ENCODE results near the gene BDKRB1. TPM values are rescaled to one million over a fixed set of nuclear protein-coding genes. Genes with fewer than 3 reads are reported as not detected.

BDKRB1 gene
- not detected in 2 replicates for total RNA-seq (2014; rRNA removed; shearing (Covaris generic))

GRCh38 chr14:96255501-96256366 is at the start of gene BDKRB1:
BDKRB1 (plus strand) TSS chr14:96256210; CDS start chr14:96263683, 7,473 bp downstream.

Small RNA genes within 50 kb of the gene (small RNA-seq; reads per million reads assigned to genes)
- gene CKS1BP1, result not detected

Other genes with a start within 250 kb of the BDKRB1 start
- 0.19 and 0.37 TPM in 2 replicates for gene C14orf132, start 216.8 kb upstream of the BDKRB1 start, total RNA-seq (2014; rRNA removed; shearing (Covaris generic))
- gene BDKRB2, start 51.4 kb upstream of the BDKRB1 start, total RNA-seq (2014; rRNA removed; shearing (Covaris generic)), result 0.11 TPM in 1 of 2 replicates, not detected in the other
- gene ATG2B, start 107.1 kb downstream of the BDKRB1 start, total RNA-seq (2014; rRNA removed; shearing (Covaris generic)), result 7.7 and 10.4 TPM in 2 replicates
- gene GSKIP, start 107.3 kb downstream of the BDKRB1 start, total RNA-seq (2014; rRNA removed; shearing (Covaris generic)), result 8.9 and 12.6 TPM in 2 replicates
- 0.38 and 0.69 TPM in 2 replicates for gene AK7, start 135.9 kb downstream of the BDKRB1 start, total RNA-seq (2014; rRNA removed; shearing (Covaris generic))
- gene PAPOLA, start 246.2 kb downstream of the BDKRB1 start, total RNA-seq (2014; rRNA removed; shearing (Covaris generic)), result 38.8 and 45.0 TPM in 2 replicates

Data from A375 (cell line).